ENCODE data around the gene ADAM20.

- no peak for TF ChIP-seq ZFP3 (CRISPR knock-in tag; IDR thresholded peaks at IDR 0.05)
- TF ChIP-seq, protein P1, sequence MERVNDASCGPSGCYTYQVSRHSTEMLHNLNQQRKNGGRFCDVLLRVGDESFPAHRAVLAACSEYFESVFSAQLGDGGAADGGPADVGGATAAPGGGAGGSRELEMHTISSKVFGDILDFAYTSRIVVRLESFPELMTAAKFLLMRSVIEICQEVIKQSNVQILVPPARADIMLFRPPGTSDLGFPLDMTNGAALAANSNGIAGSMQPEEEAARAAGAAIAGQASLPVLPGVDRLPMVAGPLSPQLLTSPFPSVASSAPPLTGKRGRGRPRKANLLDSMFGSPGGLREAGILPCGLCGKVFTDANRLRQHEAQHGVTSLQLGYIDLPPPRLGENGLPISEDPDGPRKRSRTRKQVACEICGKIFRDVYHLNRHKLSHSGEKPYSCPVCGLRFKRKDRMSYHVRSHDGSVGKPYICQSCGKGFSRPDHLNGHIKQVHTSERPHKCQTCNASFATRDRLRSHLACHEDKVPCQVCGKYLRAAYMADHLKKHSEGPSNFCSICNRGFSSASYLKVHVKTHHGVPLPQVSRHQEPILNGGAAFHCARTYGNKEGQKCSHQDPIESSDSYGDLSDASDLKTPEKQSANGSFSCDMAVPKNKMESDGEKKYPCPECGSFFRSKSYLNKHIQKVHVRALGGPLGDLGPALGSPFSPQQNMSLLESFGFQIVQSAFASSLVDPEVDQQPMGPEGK (CRISPR knock-in tag; IDR thresholded peaks at IDR 0.05; ENCODE audit: borderline replicate concordance): no peak
- TF ChIP-seq CREB5 (CRISPR knock-in tag; IDR thresholded peaks at IDR 0.05; ENCODE audit: low read depth): no peak
- no peak for TF ChIP-seq TSHZ2 (CRISPR knock-in tag; IDR thresholded peaks at IDR 0.05)
- no peak for TF ChIP-seq ESRRG (CRISPR knock-in tag; IDR thresholded peaks at IDR 0.05)
- no peak for TF ChIP-seq ZNF70 (CRISPR knock-in tag; IDR thresholded peaks at IDR 0.05)
- TF ChIP-seq, protein P2, sequence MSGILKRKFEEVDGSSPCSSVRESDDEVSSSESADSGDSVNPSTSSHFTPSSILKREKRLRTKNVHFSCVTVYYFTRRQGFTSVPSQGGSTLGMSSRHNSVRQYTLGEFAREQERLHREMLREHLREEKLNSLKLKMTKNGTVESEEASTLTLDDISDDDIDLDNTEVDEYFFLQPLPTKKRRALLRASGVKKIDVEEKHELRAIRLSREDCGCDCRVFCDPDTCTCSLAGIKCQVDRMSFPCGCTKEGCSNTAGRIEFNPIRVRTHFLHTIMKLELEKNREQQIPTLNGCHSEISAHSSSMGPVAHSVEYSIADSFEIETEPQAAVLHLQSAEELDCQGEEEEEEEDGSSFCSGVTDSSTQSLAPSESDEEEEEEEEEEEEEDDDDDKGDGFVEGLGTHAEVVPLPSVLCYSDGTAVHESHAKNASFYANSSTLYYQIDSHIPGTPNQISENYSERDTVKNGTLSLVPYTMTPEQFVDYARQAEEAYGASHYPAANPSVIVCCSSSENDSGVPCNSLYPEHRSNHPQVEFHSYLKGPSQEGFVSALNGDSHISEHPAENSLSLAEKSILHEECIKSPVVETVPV (CRISPR knock-in tag; IDR thresholded peaks at IDR 0.05): no peak
- no peak for TF ChIP-seq ARNTL (CRISPR knock-in tag; IDR thresholded peaks at IDR 0.05; ENCODE audit: borderline replicate concordance, low read depth)
Measured at GRCh38 chr14:70534904-70535303, at the start of gene ADAM20.

Measured in SK-N-SH treated with all-trans-retinoic acid at 6 μM for 48 hours (cell line).